RWPE1 (cell line): ENCODE measurements around the gene HBD.
"Not testable (repeated sequence)": the region's sequence is repeated elsewhere in the genome, so short reads cannot be mapped to it uniquely, and the experiment has no call there.

Experiments used
- CTCF ChIA-PET: fragments of 350-600 bp; sonication (Branson Sonifier 250); formaldehyde crosslinking; extraction: SDS; loops from one replicate; lab custom pipeline; 2021; lab: Yijun Ruan, JAX
- POLR2A ChIA-PET: fragments of 400-600 bp; formaldehyde crosslinking; extraction: SDS; loops from one replicate; lab custom pipeline; 2020; ENCODE audit warnings: antibody characterized with exemption; ENCODE audit not compliant: low non-redundant PET; lab: Yijun Ruan, JAX
- DNase-seq: peaks from one replicate; pipeline ENCODE4 v3.0.0; 2012; ENCODE audit warnings: low spot score
- H3K27ac ChIP-seq: fragments of 450-650 bp; 2 replicates; pipeline ENCODE4 v1.5.1; 2017
- TF ChIP-seq, protein P1 (sequence below): fragments of 450-650 bp; conservative IDR thresholded peaks from 2 replicates; pipeline ENCODE4 v1.5.1; 2017; ENCODE audit warnings: low read depth, mild to moderate bottlenecking

The HBD gene

DNA sequence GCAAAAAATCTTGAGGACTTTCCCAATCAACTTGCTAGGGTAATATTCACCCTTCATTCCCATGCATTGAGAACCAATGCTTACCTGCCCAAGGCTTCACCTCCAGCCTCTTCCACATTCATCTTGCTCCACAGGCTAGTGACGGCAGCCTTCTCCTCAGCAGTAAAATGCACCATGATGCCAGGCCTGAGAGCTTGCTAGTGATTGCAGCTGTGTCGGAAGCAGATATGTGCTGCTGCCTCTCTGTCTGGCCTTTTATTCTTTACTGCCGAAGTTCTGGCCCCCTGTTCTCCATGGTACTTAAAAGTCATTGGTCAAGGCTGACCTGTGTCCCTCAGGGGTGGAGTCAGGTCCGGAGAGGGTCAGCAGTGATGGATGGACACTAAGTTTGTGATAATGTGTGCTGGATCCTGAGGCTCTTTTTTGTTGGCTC is 35.4 kb upstream of the HBD start, which contains the start of gene HBE1:
Gene HBE1, minus strand, starts transcription at position 231 of the 433 bp plus-strand sequence. Its CDS starts 55 bp downstream, at position 176.
- TF ChIP-seq, protein P1, sequence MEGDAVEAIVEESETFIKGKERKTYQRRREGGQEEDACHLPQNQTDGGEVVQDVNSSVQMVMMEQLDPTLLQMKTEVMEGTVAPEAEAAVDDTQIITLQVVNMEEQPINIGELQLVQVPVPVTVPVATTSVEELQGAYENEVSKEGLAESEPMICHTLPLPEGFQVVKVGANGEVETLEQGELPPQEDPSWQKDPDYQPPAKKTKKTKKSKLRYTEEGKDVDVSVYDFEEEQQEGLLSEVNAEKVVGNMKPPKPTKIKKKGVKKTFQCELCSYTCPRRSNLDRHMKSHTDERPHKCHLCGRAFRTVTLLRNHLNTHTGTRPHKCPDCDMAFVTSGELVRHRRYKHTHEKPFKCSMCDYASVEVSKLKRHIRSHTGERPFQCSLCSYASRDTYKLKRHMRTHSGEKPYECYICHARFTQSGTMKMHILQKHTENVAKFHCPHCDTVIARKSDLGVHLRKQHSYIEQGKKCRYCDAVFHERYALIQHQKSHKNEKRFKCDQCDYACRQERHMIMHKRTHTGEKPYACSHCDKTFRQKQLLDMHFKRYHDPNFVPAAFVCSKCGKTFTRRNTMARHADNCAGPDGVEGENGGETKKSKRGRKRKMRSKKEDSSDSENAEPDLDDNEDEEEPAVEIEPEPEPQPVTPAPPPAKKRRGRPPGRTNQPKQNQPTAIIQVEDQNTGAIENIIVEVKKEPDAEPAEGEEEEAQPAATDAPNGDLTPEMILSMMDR = no peak
- ChIA-PET POLR2A (no interaction called here), CTCF (no interaction called here)
- DNase-seq = no peak
- H3K27ac ChIP-seq = no peak within 1 kb of the TSS

DNA sequence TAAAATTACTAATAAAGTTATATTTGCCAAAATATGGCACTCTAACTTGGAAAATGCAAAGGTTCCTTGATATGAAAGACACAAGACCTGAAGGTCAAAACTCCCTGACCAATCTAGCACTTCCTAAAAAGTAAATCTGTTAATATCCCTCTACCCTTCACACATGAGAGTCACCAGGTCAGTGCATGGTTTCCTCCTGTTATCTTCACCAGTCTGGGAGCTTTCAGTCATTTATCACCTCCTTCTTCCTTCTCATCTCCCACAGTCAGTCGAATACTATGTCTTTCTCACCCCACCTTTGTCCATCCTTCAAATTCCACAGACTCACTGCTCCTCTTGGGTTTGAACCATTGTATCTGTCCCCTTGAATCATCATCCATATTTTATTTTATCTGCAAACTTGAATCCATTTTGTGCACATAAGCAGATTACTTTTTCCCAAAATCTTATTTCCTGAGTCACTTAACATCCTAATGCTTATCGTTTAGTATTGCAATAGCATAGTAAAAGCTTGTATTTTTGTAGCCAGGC is 32.8 kb upstream of the HBD start:
- CTCF ChIA-PET = no interaction called here
- no peak overlapping the region for H3K27ac ChIP-seq
- TF ChIP-seq, protein P1 = no peak
- POLR2A ChIA-PET = no interaction called here
- no peak for DNase-seq

DNA sequence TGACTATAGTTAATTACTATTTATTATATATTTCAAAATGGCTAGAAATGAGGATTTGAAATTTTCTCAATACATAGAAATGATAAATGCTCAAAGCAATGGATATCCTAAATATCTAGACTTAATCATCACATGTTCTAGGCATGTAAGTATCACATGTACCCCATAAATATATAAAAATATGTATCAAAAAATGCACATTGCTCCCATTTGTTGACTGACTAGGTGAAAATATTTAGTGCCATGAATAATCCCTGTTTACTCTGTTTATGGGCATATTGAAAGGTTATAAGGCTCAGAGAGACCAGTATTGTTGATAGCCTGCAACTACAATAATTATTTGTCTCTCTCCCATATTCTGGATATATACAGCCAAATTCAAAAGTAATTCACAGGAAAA is 32.3 kb upstream of the HBD start:
- ChIA-PET CTCF (no interaction called here), POLR2A (no interaction called here)
- no peak for DNase-seq
- TF ChIP-seq, protein P1 = no peak
- no peak overlapping the region for H3K27ac ChIP-seq

DNA sequence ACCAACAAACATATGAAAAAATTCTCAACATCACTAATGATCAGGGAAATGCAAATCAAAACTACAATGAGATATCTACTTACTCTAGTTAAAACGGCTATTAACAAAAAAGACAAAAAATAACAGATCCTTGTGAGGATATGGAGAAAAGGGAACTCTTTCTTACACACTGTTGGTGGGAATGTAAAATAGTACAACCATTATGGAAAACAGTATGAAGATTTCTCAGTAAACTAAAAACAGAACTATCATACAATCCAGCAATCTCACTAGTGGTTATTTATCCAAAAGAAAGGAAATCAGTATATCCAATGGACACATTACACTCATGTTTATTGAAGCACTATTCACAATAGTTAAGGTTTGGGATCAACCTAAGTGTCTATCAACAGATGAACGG is 31.5 kb upstream of the HBD start:
- no peak for DNase-seq
- TF ChIP-seq, protein P1 = no peak
- ChIA-PET POLR2A (no interaction called here), CTCF (no interaction called here)
- H3K27ac ChIP-seq = no peak overlapping the region

DNA sequence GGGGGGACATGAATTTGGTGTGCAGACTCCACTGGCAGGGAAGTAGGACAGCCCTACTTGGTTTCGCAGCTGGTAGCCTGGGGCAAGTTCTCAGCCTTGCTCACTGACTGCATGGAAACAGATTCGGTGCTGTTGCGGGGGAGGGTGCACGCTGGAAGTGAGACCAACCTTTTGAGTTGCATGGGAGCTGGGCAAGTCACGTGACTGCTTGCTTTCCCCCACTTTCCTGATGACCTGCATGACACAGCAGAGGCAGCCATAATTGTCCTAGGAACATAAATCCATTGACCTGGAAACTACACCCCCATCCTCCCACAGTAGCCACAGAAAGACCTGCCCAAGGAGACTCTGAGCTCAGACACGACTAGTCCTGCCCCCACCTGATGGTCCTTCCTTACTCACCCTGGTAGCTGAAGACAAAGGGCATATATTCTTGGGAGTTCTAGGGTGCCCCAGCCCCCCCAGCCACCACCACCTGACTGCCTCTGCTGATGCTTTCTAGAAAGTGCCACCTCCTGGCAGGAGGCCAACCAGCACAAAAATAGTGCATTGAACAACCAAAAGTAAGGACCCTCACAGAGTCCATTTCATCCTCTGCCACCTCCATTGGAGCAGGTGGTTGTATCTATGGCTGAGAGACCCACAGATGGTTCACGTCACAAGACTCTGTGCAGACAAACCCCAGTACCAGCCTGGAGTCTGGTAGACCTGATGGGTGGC is 24.4 kb upstream of the HBD start:
- POLR2A ChIA-PET = no interaction called here
- no peak for DNase-seq
- TF ChIP-seq, protein P1 = no peak
- CTCF ChIA-PET = no interaction called here
- H3K27ac ChIP-seq = no peak overlapping the region

DNA sequence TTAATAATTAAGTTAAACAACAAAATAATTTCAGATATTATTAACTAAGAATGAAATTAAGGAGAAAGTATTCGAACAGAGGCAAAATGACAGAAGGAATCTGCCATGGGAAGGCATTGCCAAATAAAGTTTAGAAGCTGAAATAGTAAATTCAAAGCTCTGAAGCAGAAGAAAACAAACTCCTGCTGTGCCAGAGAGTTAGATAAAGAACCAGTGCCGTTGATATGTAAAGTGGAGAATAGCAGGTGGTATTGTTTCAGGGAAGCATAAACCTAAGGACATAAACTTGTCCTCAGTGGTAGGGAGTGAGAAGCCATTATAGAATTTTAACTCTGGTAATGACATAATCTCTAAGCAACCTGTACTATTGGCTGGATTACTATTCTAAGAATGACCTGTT is 23.0 kb upstream of the HBD start:
- no peak for DNase-seq
- POLR2A ChIA-PET = no interaction called here
- CTCF ChIA-PET = no interaction called here
- TF ChIP-seq, protein P1 = no peak
- H3K27ac ChIP-seq = no peak overlapping the region

DNA sequence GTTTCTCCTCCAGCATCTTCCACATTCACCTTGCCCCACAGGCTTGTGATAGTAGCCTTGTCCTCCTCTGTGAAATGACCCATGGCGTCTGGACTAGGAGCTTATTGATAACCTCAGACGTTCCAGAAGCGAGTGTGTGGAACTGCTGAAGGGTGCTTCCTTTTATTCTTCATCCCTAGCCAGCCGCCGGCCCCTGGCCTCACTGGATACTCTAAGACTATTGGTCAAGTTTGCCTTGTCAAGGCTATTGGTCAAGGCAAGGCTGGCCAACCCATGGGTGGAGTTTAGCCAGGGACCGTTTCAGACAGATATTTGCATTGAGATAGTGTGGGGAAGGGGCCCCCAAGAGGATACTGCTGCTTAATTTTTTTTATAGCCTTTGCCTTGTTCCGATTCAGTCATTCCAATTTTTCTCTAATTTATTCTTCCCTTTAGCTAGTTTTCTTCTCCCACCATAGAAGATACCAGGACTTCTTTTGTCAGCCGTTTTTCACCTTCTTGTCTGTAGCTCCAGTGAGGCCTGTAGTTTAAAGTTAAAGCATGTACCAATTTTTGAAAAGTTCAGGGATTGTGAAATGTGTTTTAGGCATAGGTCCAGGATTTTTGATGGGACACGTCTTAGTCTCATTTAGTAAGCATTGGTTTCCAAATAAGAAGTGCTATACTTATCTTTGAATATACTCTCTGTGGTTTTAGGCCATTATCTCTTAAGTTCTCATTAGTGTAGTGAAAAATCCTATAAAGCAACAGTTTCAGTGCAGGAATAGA is 20.5 kb upstream of the HBD start, which contains the start of gene HBG2:
Gene HBG2, minus strand, starts transcription at position 136 of the 768 bp plus-strand sequence. Its CDS starts 53 bp downstream, at position 83.
- CTCF ChIA-PET, DNase-seq, POLR2A ChIA-PET, H3K27ac ChIP-seq: not testable (repeated sequence)

DNA sequence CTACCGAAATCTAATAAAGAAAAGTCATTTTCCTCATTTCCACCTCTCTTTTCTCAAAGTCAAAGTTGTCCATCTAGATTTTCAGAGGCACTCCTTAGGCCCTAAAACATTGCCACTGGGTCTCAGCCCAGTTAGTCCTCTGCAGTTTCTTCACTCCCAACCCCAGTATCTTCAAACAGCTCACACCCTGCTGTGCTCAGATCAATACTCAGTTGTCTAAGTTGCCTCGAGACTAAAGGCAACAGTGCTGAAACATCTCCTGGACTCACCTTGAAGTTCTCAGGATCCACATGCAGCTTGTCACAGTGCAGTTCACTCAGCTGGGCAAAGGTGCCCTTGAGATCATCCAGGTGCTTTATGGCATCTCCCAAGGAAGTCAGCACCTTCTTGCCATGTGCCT is 19.7 kb upstream of the HBD start:
- CTCF ChIA-PET, H3K27ac ChIP-seq, POLR2A ChIA-PET, DNase-seq: not testable (repeated sequence)

DNA sequence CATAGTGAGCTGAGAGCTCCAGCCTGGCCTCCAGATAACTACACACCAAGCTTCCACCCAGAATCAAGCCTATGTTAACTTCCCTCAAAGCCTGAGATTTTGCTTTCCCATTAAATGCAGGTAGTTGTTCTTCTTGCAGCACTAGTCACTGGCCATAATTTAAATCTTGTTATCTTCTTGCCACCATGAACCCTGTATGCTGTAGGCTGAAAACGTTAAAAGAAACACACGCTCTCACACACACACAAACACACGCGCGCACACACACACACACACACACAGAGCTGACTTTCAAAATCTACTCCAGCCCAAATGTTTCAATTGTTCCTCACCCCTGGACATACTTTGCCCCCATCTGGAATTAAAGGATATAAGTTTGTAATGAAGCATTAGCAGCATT is 19.2 kb upstream of the HBD start:
- H3K27ac ChIP-seq, POLR2A ChIA-PET, CTCF ChIA-PET, DNase-seq: not testable (repeated sequence)
